ENCODE measurements around the gene VAMP2. TPM values are rescaled to one million over a fixed set of nuclear protein-coding genes. Genes with fewer than 3 reads are reported as not detected.

Gene VAMP2
- total RNA-seq, 1 experiment from 2014 or later: 5.0 TPM

DNA sequence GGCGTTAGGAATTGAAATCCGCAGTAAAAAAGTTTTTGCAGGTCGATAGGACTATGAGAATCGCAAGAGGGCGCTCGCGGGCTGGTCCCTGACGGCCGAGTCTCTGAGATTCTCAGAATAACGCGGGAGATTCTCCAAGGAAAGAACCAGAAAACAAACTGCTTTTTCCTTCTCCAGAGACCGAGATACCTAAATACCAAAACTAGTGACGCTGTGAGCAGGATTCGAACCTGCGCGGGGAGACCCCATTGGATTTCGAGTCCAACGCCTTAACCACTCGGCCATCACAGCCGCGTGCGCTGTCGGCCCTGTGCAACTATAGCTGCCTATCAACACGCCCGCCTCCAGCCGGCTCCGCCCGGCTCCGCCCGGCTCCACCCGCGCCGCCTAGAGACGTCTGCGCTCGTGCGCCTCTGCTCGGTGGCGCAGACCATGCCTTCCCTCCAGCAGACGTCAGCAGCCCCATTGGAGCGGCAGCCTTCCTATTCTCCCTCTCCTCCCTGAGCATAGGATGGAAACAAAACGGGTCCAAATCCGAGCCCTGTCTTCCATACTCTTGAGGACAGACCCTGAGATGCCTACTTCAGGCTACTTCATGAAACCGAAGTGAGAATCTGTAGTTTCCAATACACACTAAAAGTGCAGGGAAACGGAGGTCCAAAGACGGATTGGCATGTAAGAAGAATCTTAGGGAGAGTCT is 23.9 kb downstream of the VAMP2 start:
- Histone ChIP-seq H2AFZ (ENCODE audit: low read length) (peak overlapping the region; percentile 54), H3K79me2 (ENCODE audit: low read length) (no peaks in the 10 kb centered on the region), H3K9ac (ENCODE audit: low read length) (peak overlapping the region; percentile 73), H3K36me3 (ENCODE audit: low read depth, low read length) (no peaks in the 10 kb centered on the region), H4K20me1 (ENCODE audit: low read length) (no peaks in the 10 kb centered on the region), H3K4me3 (ENCODE audit: low read length) (peak overlapping the region; percentile 77), H3K9me2 (replicated peaks; ENCODE audit: low read length) (no peaks in the 10 kb centered on the region), H3K27me3 (ENCODE audit: low read length) (no peaks in the 10 kb centered on the region), H3K27ac (ENCODE audit: low read length) (peak overlapping the region; percentile 75), H3F3A (ENCODE audit: low read length, unreplicated experiment) (no peaks in the 10 kb centered on the region), H3K4me2 (ENCODE audit: low read length) (peak overlapping the region; percentile 89), H3K4me1 (ENCODE audit: insufficient read depth, low read length) (peaks cover 6% of the 10 kb centered on the region), H3K9me3 (ENCODE audit: low read length) (no peaks in the 10 kb centered on the region)
- CTCF ChIA-PET: interaction anchor here (1.0 kb wide), 1 partner anchor 20 kb away, joined by 7 read pairs; no protein-coding TSS in a partner anchor
- TF ChIP-seq, protein P1, sequence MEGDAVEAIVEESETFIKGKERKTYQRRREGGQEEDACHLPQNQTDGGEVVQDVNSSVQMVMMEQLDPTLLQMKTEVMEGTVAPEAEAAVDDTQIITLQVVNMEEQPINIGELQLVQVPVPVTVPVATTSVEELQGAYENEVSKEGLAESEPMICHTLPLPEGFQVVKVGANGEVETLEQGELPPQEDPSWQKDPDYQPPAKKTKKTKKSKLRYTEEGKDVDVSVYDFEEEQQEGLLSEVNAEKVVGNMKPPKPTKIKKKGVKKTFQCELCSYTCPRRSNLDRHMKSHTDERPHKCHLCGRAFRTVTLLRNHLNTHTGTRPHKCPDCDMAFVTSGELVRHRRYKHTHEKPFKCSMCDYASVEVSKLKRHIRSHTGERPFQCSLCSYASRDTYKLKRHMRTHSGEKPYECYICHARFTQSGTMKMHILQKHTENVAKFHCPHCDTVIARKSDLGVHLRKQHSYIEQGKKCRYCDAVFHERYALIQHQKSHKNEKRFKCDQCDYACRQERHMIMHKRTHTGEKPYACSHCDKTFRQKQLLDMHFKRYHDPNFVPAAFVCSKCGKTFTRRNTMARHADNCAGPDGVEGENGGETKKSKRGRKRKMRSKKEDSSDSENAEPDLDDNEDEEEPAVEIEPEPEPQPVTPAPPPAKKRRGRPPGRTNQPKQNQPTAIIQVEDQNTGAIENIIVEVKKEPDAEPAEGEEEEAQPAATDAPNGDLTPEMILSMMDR (conservative IDR thresholded peaks at IDR 0.05; ENCODE audit: low read depth, low read length): peak; percentile 76
- TF ChIP-seq EZH2 (IDR thresholded peaks at IDR 0.05; ENCODE audit: low read length, unreplicated experiment) (no peak), EZH2phosphoT487 (IDR thresholded peaks at IDR 0.05; ENCODE audit: borderline replicate concordance, low read length) (no peak)
- ATAC-seq (peak; percentile 90), DNase-seq (peak; percentile 97)
- BruUV-seq (replicated peaks): TSS peak; percentile 89
- POLR2A ChIA-PET (ENCODE audit: unreplicated experiment): interaction anchor here (0.5 kb wide), 1 partner anchor 238 kb away, joined by 3 read pairs; the partner anchor contains the start of gene KRABD2
- intact Hi-C loops (cut with micrococcal nuclease): loop anchor here (1.0 to 5.0 kb wide), 5 partner anchors 9 to 83 kb away; no protein-coding TSS in a partner anchor

DNA sequence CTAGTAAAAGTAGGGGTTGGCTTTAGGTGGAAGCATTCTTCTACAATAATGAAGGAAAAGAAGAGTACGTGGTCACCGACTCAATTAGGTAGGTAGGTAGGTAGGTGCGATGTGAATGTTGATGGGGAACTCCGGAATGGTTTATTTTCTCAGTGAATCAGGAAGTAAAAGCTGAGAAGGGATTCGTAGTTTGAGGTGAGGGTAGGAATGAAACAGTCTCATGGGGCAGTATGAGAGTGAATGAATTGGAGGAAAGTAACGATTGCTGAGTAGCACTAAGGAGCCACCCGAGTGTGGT is 24.4 kb downstream of the VAMP2 start:
- H3K9me2 ChIP-seq (replicated peaks; ENCODE audit: low read length): no peaks in the 10 kb centered on the region
- H3K4me2 ChIP-seq (ENCODE audit: low read length): peak overlapping the region; percentile 89
- POLR2A ChIA-PET (ENCODE audit: unreplicated experiment): interaction anchor here (0.6 kb wide), 1 partner anchor 35 kb away, joined by 3 read pairs; no protein-coding TSS in a partner anchor
- TF ChIP-seq EZH2phosphoT487 (IDR thresholded peaks at IDR 0.05; ENCODE audit: borderline replicate concordance, low read length): no peak
- no peak for TF ChIP-seq EZH2 (IDR thresholded peaks at IDR 0.05; ENCODE audit: low read length, unreplicated experiment)
- TF ChIP-seq, protein P1 (conservative IDR thresholded peaks at IDR 0.05; ENCODE audit: low read depth, low read length): no peak
- CTCF ChIA-PET: interaction anchor here (1.0 kb wide), 1 partner anchor 19 kb away, joined by 7 read pairs; no protein-coding TSS in a partner anchor
- H3K9ac ChIP-seq (ENCODE audit: low read length): peak overlapping the region; percentile 22; the same call in 1 of the 2 replicates
- H3K27ac ChIP-seq (ENCODE audit: low read length): peak overlapping the region; percentile 2; the same call in 1 of the 2 replicates
- peak overlapping the region; percentile 70 for H3K4me3 ChIP-seq (ENCODE audit: low read length)
- peak overlapping the region; percentile 72 for H2AFZ ChIP-seq (ENCODE audit: low read length)
- DNase-seq: no peak
- no peaks in the 10 kb centered on the region for H4K20me1 ChIP-seq (ENCODE audit: low read length)
- peak; percentile 69 for ATAC-seq
- peaks cover 6% of the 10 kb centered on the region for H3K4me1 ChIP-seq (ENCODE audit: insufficient read depth, low read length)
- no peaks in the 10 kb centered on the region for H3K79me2 ChIP-seq (ENCODE audit: low read length)
- no peaks in the 10 kb centered on the region for H3K9me3 ChIP-seq (ENCODE audit: low read length)
- no peaks in the 10 kb centered on the region for H3K27me3 ChIP-seq (ENCODE audit: low read length)
- intact Hi-C loops (cut with micrococcal nuclease): loop anchor here (1.0 to 5.0 kb wide), 5 partner anchors 8 to 84 kb away; no protein-coding TSS in a partner anchor
- no peaks in the 10 kb centered on the region for H3K36me3 ChIP-seq (ENCODE audit: low read depth, low read length)
- no TSS peak for BruUV-seq (replicated peaks)
- H3F3A ChIP-seq (ENCODE audit: low read length, unreplicated experiment): no peaks in the 10 kb centered on the region

All from PC-3 (cell line).